ENCODE measurements around the gene IPO7. TPM values are rescaled to one million over a fixed set of nuclear protein-coding genes. Genes with fewer than 3 reads are reported as not detected.
"Not testable (repeated sequence)": the region's sequence is repeated elsewhere in the genome, so short reads cannot be mapped to it uniquely, and the experiment has no call there.

The IPO7 gene
- total RNA-seq, 1 experiment from 2014 or later = 170 TPM

DNA sequence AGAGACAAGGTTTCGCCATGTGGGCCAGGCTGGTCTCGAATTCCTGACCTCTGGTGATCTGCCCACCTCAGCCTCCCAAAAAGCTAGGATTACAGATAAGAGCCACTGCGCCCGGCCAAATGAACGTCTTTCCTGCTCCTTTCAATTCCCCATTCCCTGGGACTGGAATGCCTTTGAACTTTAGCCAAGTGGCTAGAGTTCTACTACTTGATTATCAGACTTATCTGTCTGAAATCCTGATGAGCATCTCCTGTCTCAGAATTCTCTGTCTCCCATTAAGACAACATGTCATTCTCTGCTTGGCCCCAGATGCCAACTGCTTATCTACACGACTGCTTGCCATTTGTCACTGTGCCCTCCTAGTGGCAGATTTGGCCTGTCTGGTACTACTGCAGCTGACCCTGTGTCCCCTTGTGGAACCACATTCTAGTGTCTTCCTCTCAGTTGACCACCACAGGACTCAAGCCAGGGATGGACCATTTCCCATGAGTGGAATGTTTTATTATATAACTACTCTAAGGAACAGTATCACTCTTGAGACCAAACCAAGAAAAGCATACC is 33.1 kb upstream of the IPO7 start:
- Mint-ChIP-seq H3K9me3 (ENCODE audit: low read depth, unreplicated experiment) (no peaks in the 10 kb centered on the region), H3K27ac (ENCODE audit: unreplicated experiment) (no peak overlapping the region), H3K36me3 (ENCODE audit: insufficient read depth, unreplicated experiment) (no peaks in the 10 kb centered on the region), H3K27me3 (ENCODE audit: unreplicated experiment) (peaks cover 14% of the 10 kb centered on the region), H3K4me3 (ENCODE audit: low read depth, unreplicated experiment) (no peak overlapping the region), H3K4me1 (ENCODE audit: low read depth, unreplicated experiment) (no peaks in the 10 kb centered on the region)
- BruUV-seq (replicated peaks) = no TSS peak
- no peak for DNase-seq
- intact Hi-C loops (cut with micrococcal nuclease; ENCODE audit: unreplicated experiment) = no loop called here
- TF ChIP-seq, protein P1, sequence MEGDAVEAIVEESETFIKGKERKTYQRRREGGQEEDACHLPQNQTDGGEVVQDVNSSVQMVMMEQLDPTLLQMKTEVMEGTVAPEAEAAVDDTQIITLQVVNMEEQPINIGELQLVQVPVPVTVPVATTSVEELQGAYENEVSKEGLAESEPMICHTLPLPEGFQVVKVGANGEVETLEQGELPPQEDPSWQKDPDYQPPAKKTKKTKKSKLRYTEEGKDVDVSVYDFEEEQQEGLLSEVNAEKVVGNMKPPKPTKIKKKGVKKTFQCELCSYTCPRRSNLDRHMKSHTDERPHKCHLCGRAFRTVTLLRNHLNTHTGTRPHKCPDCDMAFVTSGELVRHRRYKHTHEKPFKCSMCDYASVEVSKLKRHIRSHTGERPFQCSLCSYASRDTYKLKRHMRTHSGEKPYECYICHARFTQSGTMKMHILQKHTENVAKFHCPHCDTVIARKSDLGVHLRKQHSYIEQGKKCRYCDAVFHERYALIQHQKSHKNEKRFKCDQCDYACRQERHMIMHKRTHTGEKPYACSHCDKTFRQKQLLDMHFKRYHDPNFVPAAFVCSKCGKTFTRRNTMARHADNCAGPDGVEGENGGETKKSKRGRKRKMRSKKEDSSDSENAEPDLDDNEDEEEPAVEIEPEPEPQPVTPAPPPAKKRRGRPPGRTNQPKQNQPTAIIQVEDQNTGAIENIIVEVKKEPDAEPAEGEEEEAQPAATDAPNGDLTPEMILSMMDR (IDR thresholded peaks at IDR 0.05; ENCODE audit: unreplicated experiment) = no peak
- CTCF ChIA-PET = no interaction called here

GRCh38 chr11:9357041-9357440 is 27.4 kb upstream of the IPO7 start:
- CTCF ChIA-PET = no interaction called here
- Mint-ChIP-seq H3K36me3 (ENCODE audit: insufficient read depth, unreplicated experiment) (no peaks in the 10 kb centered on the region), H3K27ac (ENCODE audit: unreplicated experiment) (no peak overlapping the region), H3K9me3 (ENCODE audit: low read depth, unreplicated experiment) (no peaks in the 10 kb centered on the region), H3K4me1 (ENCODE audit: low read depth, unreplicated experiment) (peaks cover 9% of the 10 kb centered on the region), H3K27me3 (ENCODE audit: unreplicated experiment) (no peaks in the 10 kb centered on the region), H3K4me3 (ENCODE audit: low read depth, unreplicated experiment) (no peak overlapping the region)
- BruUV-seq (replicated peaks) = no TSS peak
- DNase-seq = no peak
- TF ChIP-seq, protein P1 (IDR thresholded peaks at IDR 0.05; ENCODE audit: unreplicated experiment) = no peak
- intact Hi-C loops (cut with micrococcal nuclease; ENCODE audit: unreplicated experiment) = no loop called here

- H3K27me3 Mint-ChIP-seq (ENCODE audit: unreplicated experiment); CTCF ChIA-PET; H3K4me3 Mint-ChIP-seq (ENCODE audit: low read depth, unreplicated experiment); BruUV-seq (replicated peaks); intact Hi-C loops (cut with micrococcal nuclease; ENCODE audit: unreplicated experiment); H3K9me3 Mint-ChIP-seq (ENCODE audit: low read depth, unreplicated experiment); DNase-seq: not testable (repeated sequence)
- Mint-ChIP-seq H3K4me1 (ENCODE audit: low read depth, unreplicated experiment) (peaks cover 31% of the 10 kb centered on the region), H3K27ac (ENCODE audit: unreplicated experiment) (peak overlapping the region; percentile 67), H3K36me3 (ENCODE audit: insufficient read depth, unreplicated experiment) (peaks cover 25% of the 10 kb centered on the region)
Observed at GRCh38 chr11:9360862-9361622, 23.4 kb upstream of the IPO7 start.

DNA sequence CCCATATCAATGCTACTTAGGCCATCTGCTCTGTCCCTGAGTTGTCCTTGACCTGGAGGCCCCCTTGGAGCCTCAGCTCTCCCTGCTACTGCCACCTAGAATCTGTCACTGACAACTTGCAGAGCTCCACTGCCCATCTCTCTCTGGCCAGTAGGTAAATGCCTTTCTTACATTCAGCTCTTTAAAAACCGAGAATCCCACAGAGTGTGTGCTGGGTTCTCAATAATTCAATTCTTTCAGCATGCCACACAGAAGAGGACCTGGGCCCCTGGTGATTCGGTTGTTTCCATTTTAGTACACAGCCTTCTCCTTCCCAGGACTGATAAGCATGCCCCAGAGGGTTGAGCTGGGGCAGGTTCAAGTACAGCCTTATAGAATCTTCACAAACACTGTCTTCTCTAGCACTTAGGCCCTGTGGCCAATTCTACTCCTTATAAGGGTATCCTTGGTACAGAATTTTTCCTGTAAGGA is 22.0 kb upstream of the IPO7 start:
- Mint-ChIP-seq H3K9me3 (ENCODE audit: low read depth, unreplicated experiment) (no peaks in the 10 kb centered on the region), H3K27me3 (ENCODE audit: unreplicated experiment) (no peaks in the 10 kb centered on the region), H3K36me3 (ENCODE audit: insufficient read depth, unreplicated experiment) (peaks cover 25% of the 10 kb centered on the region), H3K27ac (ENCODE audit: unreplicated experiment) (peak overlapping the region; percentile 99), H3K4me3 (ENCODE audit: low read depth, unreplicated experiment) (no peak overlapping the region), H3K4me1 (ENCODE audit: low read depth, unreplicated experiment) (peaks cover 31% of the 10 kb centered on the region)
- CTCF ChIA-PET = interaction anchor here (2.2 kb wide), 1 partner anchor 23 kb away, joined by 15 read pairs; the partner anchor contains the start of gene IPO7
- TF ChIP-seq, protein P1 (IDR thresholded peaks at IDR 0.05; ENCODE audit: unreplicated experiment) = no peak
- no TSS peak for BruUV-seq (replicated peaks)
- intact Hi-C loops (cut with micrococcal nuclease; ENCODE audit: unreplicated experiment) = loop anchor here (2.0 kb wide), 2 partner anchors 22 to 48 kb away; partner anchors contain the start of genes IPO7 and TMEM41B
- DNase-seq = no peak

Data from Calu3 (cell line).